Stomach (tissue), 9 donors: ENCODE measurements around the gene WFIKKN1. TPM values are rescaled to one million over a fixed set of nuclear protein-coding genes. Genes with fewer than 3 reads are reported as not detected.

Experiments used
- DNase-seq, 2 donors: peaks; one replicate each; pipeline versions ENCODE4 v3.0.0 to v3.0.0-alpha.2; 2013 to 2019
- H3K27ac ChIP-seq, 5 donors: fragments of 200-600 bp in 4 of 5; sonication (generic) in 4 of 5; one replicate each; pipeline ENCODE4 v1.5.1; 2013 to 2019; ENCODE audit warnings: mild to moderate bottlenecking in 1 of 5, moderate library complexity in 1 of 5
- H3K27me3 ChIP-seq, 3 donors: fragments of 200-600 bp; sonication (generic); one replicate each; pipeline ENCODE4 v1.5.1; 2017 to 2019; ENCODE audit warnings: mixed run types in 1 of 3
- H3K36me3 ChIP-seq, 4 donors: fragments of 200-600 bp; sonication (generic); 1 replicate in 3 of 4; 2 replicates in 1 of 4; pipeline ENCODE4 v1.5.1; 2016 to 2019
- H3K4me1 ChIP-seq, 4 donors: fragments of 200-600 bp; sonication (generic); one replicate each; pipeline ENCODE4 v1.5.1; 2016 to 2019
- H3K4me3 ChIP-seq, 4 donors: fragments of 200-600 bp; sonication (generic) in 3 of 4; one replicate each; pipeline ENCODE4 v1.5.1; 2016 to 2019; ENCODE audit warnings: mild to moderate bottlenecking in 1 of 4
- H3K9me3 ChIP-seq, 4 donors: fragments of 200-600 bp; sonication (generic); one replicate each; pipeline ENCODE4 v1.5.1; 2016 to 2019
- EP300 ChIP-seq: sonication (generic); formaldehyde crosslinking; IDR thresholded peaks from one replicate; pipeline ENCODE4 v1.6.1; 2017; ENCODE audit warnings: antibody characterized with exemption
- POLR2A ChIP-seq, 4 donors: fragments of 450-650 bp; IDR thresholded peaks; one replicate each; pipeline ENCODE4 v1.6.1; 2016; ENCODE audit warnings: antibody characterized with exemption in 4 of 4, control low read depth in 2 of 4, mild to moderate bottlenecking in 1 of 4, moderate library complexity in 1 of 4
- POLR2AphosphoS5 ChIP-seq, 3 donors: sonication (generic); formaldehyde crosslinking; IDR thresholded peaks; one replicate each; pipeline ENCODE4 v1.6.1; 2016; ENCODE audit warnings: antibody characterized with exemption in 3 of 3
- WGBS, 5 donors: extraction: QIAGEN DNeasy Blood & Tissue Kit in 3 of 5; methylation state at CpG; one replicate each; pipeline versions ENCODE4 v1.1.5 to v1.1.7; 2013 to 2018; 5-methylcytosine and 5-hydroxymethylcytosine counted together
- intact Hi-C: fragments of 100-400 bp; cut with DNase I; formaldehyde crosslinking; loops from one replicate; pipeline ENCODE4 v1.15.1; 2023; ENCODE audit warnings: low total_unique reads
- polyA plus RNA-seq, 3 donors: library from polyadenylated mRNA; stranded (reverse); fragments of 200-250 nt; gene quantifications; one replicate each; pipeline ENCODE4 v1.2.3, GENCODE V29; 2013
- total RNA-seq, 5 donors: library from RNA; depleted of rRNA; stranded (reverse); fragments of >200 nt; gene quantifications; one replicate each; pipeline versions ENCODE4 v1.1.0 to v1.2.3, GENCODE V29; 2014 to 2016
- TF ChIP-seq, protein P1 (sequence below), 7 experiments: fragments of 450-650 bp in 4 of 7; fragments of 200-600 bp in 3 of 7; sonication (generic) in 3 of 7; IDR thresholded peaks; one replicate each; pipeline ENCODE4 v1.5.1; 2016 to 2019; ENCODE audit warnings: antibody characterized with exemption in 7 of 7, control low read depth in 2 of 7, mild to moderate bottlenecking in 1 of 7
- donor health status: healthy with polysubstance abuse.
- donor health status: Bipolar disorder and iron deficiency.
- donor health status: healthy.

Gene WFIKKN1
- total and polyA plus RNA-seq, 8 donors: 0.14 to 25.8 (median 1.5) TPM; not detected in 1

DNA sequence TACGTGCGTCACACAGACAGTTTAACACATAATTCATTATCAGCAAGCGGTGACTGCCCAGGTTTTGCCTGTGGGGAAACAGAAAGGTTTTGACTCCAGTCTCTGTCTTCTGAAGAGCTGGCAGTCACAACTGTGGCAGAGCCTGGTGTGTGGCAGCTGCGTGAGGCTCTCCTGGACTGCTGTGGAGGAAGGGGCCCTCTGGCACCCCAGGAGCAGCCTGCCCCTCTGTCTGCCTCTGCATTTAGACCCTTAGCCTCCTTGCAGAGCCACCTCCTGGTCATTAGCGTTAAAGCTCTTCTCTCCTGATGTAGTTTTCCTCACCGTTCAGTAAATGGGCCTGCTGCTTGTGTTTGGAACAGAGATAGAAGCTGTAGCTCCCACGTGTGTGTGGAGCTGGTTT, 30.0 kb upstream of the WFIKKN1 start:
- H3K4me1 ChIP-seq: peaks cover 0 to 13% (median 9%) of the 10 kb centered on the region in 4 donors
- H3K27me3 ChIP-seq: no peaks in the 10 kb centered on the region
- peaks cover 0 to 5% (median 0%) of the 10 kb centered on the region in 4 donors for H3K9me3 ChIP-seq
- H3K36me3 ChIP-seq: peaks cover 8 to 42% (median 33%) of the 10 kb centered on the region in 4 donors
- H3K27ac ChIP-seq: no peak overlapping the region
- DNase-seq: no peak
- H3K4me3 ChIP-seq: no peak overlapping the region
- intact Hi-C loops: no loop called here
- no peak for TF ChIP-seq POLR2AphosphoS5 (IDR thresholded peaks at IDR 0.05)
- TF ChIP-seq POLR2A (IDR thresholded peaks at IDR 0.05): no peak
- no peak for TF ChIP-seq EP300
- TF ChIP-seq, protein P1, sequence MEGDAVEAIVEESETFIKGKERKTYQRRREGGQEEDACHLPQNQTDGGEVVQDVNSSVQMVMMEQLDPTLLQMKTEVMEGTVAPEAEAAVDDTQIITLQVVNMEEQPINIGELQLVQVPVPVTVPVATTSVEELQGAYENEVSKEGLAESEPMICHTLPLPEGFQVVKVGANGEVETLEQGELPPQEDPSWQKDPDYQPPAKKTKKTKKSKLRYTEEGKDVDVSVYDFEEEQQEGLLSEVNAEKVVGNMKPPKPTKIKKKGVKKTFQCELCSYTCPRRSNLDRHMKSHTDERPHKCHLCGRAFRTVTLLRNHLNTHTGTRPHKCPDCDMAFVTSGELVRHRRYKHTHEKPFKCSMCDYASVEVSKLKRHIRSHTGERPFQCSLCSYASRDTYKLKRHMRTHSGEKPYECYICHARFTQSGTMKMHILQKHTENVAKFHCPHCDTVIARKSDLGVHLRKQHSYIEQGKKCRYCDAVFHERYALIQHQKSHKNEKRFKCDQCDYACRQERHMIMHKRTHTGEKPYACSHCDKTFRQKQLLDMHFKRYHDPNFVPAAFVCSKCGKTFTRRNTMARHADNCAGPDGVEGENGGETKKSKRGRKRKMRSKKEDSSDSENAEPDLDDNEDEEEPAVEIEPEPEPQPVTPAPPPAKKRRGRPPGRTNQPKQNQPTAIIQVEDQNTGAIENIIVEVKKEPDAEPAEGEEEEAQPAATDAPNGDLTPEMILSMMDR (IDR thresholded peaks at IDR 0.05): no peak
- 40 to 55% (median 50%) methylated on average over 7 of the region's 7 CpGs for WGBS, 5 donors

DNA sequence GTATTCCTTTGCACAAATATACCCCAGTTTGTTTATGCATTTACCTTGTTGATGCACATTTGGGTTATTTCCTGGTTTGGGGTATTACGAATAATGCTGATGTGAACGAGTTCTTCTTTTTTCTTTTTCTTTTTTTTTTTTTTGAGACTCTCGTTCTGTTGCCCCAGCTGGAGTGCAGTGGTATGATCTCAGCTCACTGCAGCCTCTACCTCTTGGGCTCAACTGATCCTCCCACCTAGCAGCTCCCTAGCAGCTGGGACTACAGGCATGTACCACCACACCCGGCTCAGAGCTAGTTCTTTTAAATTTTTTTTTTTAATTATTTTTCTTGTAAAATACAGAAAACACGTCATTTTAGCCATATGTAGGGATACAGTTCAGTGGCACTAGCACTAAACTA, 26.9 kb upstream of the WFIKKN1 start:
- no peak for TF ChIP-seq EP300
- no peak for DNase-seq
- Histone ChIP-seq H3K9me3 (peaks cover 0 to 5% (median 0%) of the 10 kb centered on the region in 4 donors), H3K36me3 (peaks cover 3 to 21% (median 19%) of the 10 kb centered on the region in 4 donors), H3K4me3 (no peak overlapping the region), H3K4me1 (peaks cover 0 to 14% (median 6%) of the 10 kb centered on the region in 4 donors), H3K27ac (no peak overlapping the region), H3K27me3 (no peaks in the 10 kb centered on the region)
- 75 to 89% (median 85%) methylated on average over 5 of the region's 5 CpGs for WGBS, 5 donors
- intact Hi-C loops: no loop called here

DNA sequence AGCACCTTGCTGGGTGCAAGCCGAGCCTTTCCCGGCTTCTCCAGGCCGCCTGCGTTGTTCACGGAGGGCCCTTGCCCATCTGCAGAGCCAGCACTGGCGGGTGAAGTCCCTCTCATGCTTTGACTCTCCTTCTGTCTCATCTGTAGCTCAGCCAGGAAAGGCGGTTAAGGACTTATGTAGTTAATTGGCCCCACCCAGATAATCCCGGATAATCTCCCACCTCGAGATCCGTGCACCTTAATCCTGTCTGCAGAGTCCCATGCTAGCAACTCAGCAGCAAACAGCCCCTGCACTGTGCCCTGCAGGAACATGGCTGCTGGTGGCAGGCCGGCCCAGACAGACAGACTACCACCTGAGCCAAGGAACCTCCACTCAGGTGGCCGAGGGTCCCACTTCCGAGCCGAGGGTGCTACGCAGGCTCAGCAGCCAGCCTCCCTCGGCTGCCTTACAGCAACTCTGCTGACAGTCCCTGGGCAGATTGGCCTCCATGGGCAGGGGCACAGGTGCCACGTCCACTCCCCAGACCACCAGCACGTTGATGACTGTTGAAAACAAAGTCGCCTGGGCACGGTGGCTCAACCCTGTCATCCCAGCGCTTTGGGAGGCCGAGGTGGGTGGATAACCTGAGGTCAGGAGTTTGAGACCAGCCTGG, 24.0 kb upstream of the WFIKKN1 start:
- peaks cover 0 to 32% (median 22%) of the 10 kb centered on the region in 4 donors for H3K4me1 ChIP-seq
- WGBS, 5 donors: 89 to 95% (median 94%) methylated on average over 19 to 22 of the region's 22 CpGs
- H3K4me3 ChIP-seq: no peak overlapping the region
- no peaks in the 10 kb centered on the region for H3K36me3 ChIP-seq
- intact Hi-C loops: no loop called here
- H3K27me3 ChIP-seq: no peaks in the 10 kb centered on the region
- H3K9me3 ChIP-seq: peaks cover 0 to 5% (median 0%) of the 10 kb centered on the region in 4 donors
- no peak overlapping the region for H3K27ac ChIP-seq
- DNase-seq: no peak
- no peak for TF ChIP-seq EP300

DNA sequence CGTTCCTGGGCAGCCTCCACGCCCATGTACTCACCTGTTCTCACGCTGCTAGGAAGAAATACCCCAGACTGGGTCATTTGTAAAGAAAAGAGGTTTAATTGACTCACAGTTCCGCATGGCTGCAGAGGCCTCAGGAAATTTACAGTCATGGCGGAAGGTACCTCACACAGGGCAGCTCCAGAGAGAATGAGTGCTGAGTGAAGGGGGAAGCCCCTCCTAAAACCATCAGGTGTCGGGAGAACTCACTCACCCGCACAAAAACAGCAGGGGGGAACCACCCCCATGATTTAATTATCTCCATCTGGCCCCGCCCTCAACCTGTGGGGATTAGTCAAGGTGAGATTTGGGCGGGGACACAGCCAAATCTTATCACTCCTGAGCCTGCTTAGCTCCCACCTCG, 22.8 kb upstream of the WFIKKN1 start:
- Histone ChIP-seq H3K27ac (no peak overlapping the region), H3K4me3 (no peak overlapping the region), H3K9me3 (peaks cover 0 to 5% (median 0%) of the 10 kb centered on the region in 4 donors), H3K36me3 (no peaks in the 10 kb centered on the region), H3K4me1 (peaks cover 0 to 32% (median 22%) of the 10 kb centered on the region in 4 donors), H3K27me3 (no peaks in the 10 kb centered on the region)
- no peak for DNase-seq
- 62 to 66% (median 63%) methylated on average over 10 of the region's 10 CpGs for WGBS, 5 donors
- intact Hi-C loops: no loop called here
- no peak for TF ChIP-seq EP300
- TF ChIP-seq, protein P1 (IDR thresholded peaks at IDR 0.05): no peak

DNA sequence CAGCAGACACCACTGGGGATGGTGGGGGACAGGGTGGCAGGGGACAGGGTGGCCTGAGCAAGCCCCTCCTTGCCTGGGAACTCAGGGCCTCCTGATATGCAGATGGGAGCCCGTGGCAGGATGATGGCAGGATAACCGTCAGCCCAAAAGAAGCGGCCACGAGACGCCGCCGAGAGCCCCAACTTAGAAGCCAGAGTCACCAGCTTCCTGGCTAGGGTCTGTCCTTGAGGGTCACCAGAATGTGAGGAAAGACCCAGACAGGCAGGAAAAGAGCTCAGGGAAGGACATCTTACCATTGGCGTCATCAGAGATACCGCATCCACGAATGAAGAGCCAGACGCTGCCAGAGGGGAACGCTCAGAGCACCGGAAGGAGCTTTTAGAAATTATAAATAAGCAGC, 21.5 kb upstream of the WFIKKN1 start:
- 88 to 93% (median 92%) methylated on average over 13 of the region's 13 CpGs for WGBS, 5 donors
- no peak overlapping the region for H3K27ac ChIP-seq
- no peaks in the 10 kb centered on the region for H3K27me3 ChIP-seq
- intact Hi-C loops: no loop called here
- H3K9me3 ChIP-seq: peaks cover 0 to 5% (median 0%) of the 10 kb centered on the region in 4 donors
- TF ChIP-seq POLR2AphosphoS5 (IDR thresholded peaks at IDR 0.05) (no peak), POLR2A (IDR thresholded peaks at IDR 0.05) (no peak), EP300 (no peak)
- TF ChIP-seq, protein P1 (IDR thresholded peaks at IDR 0.05): no peak
- H3K4me1 ChIP-seq: peaks cover 0 to 32% (median 22%) of the 10 kb centered on the region in 4 donors
- peaks cover 0 to 10% (median 3%) of the 10 kb centered on the region in 4 donors for H3K36me3 ChIP-seq
- no peak overlapping the region for H3K4me3 ChIP-seq
- no peak for DNase-seq
